Mesodermal cell (in vitro differentiated cells): ENCODE data around the gene SRA1.
"Not testable (repeated sequence)": the region's sequence is repeated elsewhere in the genome, so short reads cannot be mapped to it uniquely, and the experiment has no call there.

ENCODE experiments used
- H3K27ac ChIP-seq: 2 replicates; pipeline ENCODE4 v1.7.0; 2013; ENCODE audit warnings: mild to moderate bottlenecking, low read depth, low read length, moderate library complexity; ENCODE audit not compliant: severe bottlenecking
- H3K36me3 ChIP-seq: 2 replicates; pipeline ENCODE4 v1.7.1; 2013; ENCODE audit warnings: mild to moderate bottlenecking, low read length, moderate library complexity; ENCODE audit not compliant: control insufficient read depth, insufficient read depth
- H3K4me1 ChIP-seq: one replicate; pipeline ENCODE4 v1.7.1; 2013; ENCODE audit warnings: mild to moderate bottlenecking, low read length; ENCODE audit not compliant: insufficient read depth, control insufficient read depth, poor library complexity, severe bottlenecking
- H3K4me3 ChIP-seq: 2 replicates; pipeline ENCODE4 v1.7.0; 2013; ENCODE audit warnings: low read length, control low read depth, mild to moderate bottlenecking; ENCODE audit not compliant: insufficient read depth, poor library complexity, severe bottlenecking; ENCODE audit errors: extremely low read depth
- H3K9me3 ChIP-seq: 2 replicates; pipeline ENCODE4 v1.7.1; 2013; ENCODE audit warnings: mild to moderate bottlenecking, low read length, moderate library complexity; ENCODE audit not compliant: control insufficient read depth
- WGBS, 2 experiments: methylation state at CpG; one replicate each; pipeline ENCODE4 v1.1.5; 2013; ENCODE audit warnings: missing lambda C conversion rate in 2 of 2; ENCODE audit not compliant: insufficient coverage in 2 of 2; 5-methylcytosine and 5-hydroxymethylcytosine counted together

The SRA1 gene

DNA sequence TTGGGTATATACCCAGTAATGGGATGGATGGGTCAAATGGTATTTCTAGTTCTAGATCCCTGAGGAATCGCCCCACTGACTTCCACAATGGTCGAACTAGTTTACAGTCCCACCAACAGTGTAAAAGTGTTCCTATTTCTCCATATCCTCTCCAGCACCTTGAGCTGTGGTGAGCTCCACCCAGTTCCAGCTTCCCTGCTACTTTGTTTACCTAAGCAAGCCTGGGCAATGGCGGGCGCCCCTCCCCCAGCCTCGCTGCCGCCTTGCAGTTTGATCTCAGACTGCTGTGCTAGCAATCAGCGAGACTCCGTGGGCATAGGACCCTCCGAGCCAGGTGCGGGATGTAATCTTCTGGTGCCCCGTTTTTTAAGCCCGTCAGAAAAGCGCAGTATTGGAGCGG is 35.8 kb upstream of the SRA1 start:
- not testable (repeated sequence) for H3K36me3 ChIP-seq, H3K27ac ChIP-seq, H3K4me3 ChIP-seq, H3K9me3 ChIP-seq, H3K4me1 ChIP-seq
- WGBS, 2 experiments, result 93% methylated on average over 7 of the region's 14 CpGs; no CpG with 5 or more reads in 1 of the 2 experiments

DNA sequence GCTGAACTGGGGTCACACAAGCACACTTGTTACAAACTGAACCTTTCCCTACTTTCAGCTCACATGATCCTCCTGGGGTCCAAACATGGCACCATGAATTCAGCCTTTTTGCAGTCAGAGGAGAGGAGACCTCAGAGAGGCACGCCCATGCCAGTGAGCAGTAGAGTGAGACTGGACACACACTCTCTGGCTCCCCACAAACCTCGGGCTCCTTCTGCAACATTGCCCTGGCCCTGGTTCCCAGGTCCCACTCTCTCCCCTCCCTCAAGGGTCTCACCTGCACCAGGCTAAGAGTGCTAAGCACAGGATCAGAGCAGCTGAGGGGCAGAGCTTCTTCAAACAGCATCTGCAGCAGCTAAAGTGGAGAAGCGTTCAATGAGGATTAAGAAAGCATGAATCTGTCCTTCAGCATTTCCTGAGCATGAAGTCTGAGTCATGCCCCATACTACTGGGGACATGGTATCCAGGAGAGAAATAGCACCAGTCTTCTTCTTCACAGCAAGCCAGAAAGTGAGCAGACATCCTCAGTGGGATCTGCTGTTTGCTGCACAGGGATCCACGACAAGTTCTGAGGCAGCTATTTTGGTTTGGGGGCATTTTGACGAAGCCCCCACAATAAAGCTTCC is 34.6 kb upstream of the SRA1 start:
- no peaks in the 10 kb centered on the region for H3K9me3 ChIP-seq
- H3K4me3 ChIP-seq, result no peak overlapping the region
- H3K36me3 ChIP-seq, result no peaks in the 10 kb centered on the region
- WGBS, 2 experiments, result 77 to 92% methylated on average over 3 to 4 of the region's 5 CpGs
- H3K4me1 ChIP-seq, result peaks cover 10% of the 10 kb centered on the region
- H3K27ac ChIP-seq, result no peak overlapping the region

DNA sequence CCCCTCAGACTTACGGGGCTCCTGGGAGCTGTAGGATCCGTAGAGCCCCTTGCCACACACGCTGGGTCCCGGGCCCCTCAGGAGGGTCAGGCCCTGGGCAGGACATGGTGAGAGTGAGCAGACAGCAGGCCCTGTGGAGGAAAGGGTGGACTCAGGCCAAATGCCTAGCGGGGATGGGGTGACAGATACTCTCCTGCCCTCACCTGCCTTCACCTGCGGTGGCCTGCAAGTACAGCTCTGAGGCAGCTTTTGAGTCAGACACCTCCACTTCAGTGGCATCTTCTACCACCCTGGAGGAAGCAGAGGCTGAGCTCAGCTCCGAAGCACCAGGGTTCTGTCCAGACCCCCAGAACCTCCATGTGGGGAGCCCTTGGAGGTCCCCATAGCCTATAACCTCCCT is 33.6 kb upstream of the SRA1 start:
- WGBS, 2 experiments, result 89 to 91% methylated on average over 3 to 6 of the region's 7 CpGs
- Histone ChIP-seq H3K4me1 (peaks cover 10% of the 10 kb centered on the region), H3K9me3 (no peaks in the 10 kb centered on the region), H3K27ac (no peak overlapping the region), H3K4me3 (no peak overlapping the region), H3K36me3 (no peaks in the 10 kb centered on the region)

DNA sequence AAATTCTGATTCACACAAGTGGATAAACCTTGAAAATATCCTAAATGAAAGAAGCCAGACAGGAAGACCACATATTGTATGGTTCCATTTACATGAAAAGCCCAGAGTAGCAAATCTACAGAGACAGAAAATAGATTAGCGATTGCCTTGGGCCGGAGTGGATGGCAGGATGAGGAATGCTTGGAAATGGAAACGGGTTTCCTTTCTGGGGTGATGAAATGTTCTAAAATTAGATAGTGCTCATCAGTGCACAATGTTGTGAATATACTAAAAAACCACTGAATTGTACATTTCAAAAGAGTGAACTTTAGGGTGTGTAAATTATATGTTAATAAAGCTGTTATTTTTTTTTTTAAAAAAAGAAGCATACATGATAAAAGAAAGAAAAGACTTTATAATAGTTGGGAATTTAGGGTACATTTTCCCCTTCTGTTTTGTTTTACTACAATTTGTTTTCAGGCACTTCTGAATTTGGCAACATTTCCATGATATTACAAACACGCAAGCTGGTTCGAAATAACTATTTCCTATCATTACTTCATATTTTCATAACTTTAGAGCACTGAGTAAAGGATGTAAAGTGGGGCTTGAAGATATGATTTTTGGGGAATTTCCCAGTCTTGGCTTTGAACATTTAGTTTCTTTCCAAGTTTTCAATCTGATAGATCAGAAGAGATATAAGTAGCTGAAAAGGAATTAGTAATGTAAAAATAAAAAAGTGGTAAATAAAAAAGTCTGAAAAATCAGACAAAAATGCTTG is 31.2 kb upstream of the SRA1 start:
- Histone ChIP-seq H3K4me1 (peaks cover 10% of the 10 kb centered on the region), H3K36me3 (no peaks in the 10 kb centered on the region), H3K4me3 (no peak overlapping the region), H3K9me3 (no peaks in the 10 kb centered on the region), H3K27ac (no peak overlapping the region)
- 80 to 100% methylated on average over 1 to 2 of the region's 5 CpGs for WGBS, 2 experiments

DNA sequence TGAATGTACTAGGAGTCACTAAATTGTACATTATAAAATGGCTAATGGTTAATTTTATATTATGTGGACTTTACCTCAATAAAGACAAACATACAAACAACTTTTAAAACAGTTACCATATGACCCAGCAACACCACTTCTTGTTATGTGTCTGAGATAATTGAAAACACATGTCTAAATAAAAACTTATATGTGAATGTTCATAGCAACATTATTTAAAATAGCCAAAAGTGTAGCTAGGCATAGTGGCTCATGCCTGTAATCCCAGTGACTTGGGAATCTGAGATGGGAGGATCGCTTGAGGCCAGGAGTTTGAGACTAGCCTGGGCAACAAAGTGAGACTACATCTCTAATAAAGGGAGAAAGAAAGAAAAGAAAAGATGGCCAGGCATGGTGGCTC is 30.2 kb upstream of the SRA1 start:
- Histone ChIP-seq H3K4me1 (peaks cover 10% of the 10 kb centered on the region), H3K4me3 (no peak overlapping the region), H3K36me3 (no peaks in the 10 kb centered on the region), H3K27ac (no peak overlapping the region), H3K9me3 (peaks cover 3% of the 10 kb centered on the region)
- 82 to 100% methylated on average over 1 of the region's 1 CpG for WGBS, 2 experiments

DNA sequence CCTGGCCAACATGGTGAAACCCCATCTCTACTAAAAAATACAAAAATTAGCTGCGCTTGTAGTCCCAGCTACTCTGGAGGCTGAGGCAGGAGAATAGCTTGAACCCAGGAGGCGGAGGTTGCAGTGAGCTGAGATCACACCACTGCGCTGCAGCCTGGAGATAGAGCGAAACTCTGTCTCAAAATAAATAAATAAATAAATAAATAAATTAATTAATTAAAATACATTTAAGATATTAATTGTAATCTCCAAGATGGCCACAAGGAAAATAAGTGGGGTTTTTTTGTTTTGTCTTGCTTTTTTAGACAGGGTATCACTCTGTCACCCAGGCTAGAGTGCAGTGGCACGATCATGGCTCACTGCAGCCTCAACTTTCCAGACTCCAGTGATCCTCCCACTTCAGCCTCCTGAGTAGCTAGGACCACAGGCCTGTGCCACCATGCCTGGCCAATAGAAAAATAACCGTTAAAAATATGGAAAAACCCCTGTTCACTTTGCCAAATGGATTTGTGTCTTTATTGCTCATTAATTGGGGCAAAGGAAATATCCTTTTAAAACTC is 22.0 kb upstream of the SRA1 start:
- WGBS, 2 experiments, result 60 to 81% methylated on average over 1 to 4 of the region's 6 CpGs
- not testable (repeated sequence) for H3K36me3 ChIP-seq, H3K27ac ChIP-seq, H3K4me3 ChIP-seq, H3K9me3 ChIP-seq, H3K4me1 ChIP-seq

DNA sequence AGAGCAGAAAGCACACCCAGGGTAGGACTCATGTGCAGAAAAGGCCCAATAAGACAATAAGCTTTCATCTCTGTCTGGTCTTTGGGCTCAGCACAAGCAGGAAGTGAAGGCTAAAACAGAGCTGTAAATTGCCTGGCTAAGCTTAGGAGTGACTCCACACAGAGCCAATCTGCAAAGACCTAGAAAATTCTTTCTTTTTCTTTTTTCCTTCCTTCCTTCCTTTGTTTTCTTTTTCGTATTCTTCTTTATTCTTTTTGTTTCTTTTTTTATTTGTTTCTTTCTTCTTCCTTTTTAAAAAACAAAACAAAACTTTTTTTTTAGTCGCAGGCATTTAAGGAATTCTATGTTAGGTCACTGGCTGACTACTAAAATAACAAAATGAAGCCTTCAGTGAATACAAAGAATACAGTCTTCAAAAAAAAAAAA is 19.5 kb upstream of the SRA1 start:
- Histone ChIP-seq H3K9me3 (no peaks in the 10 kb centered on the region), H3K36me3 (no peaks in the 10 kb centered on the region), H3K4me3 (no peak overlapping the region), H3K4me1 (peaks cover 3% of the 10 kb centered on the region), H3K27ac (peak overlapping the region; percentile 83)
- no CpG with 5 or more reads among the region's 2 CpGs for WGBS, 2 experiments

DNA sequence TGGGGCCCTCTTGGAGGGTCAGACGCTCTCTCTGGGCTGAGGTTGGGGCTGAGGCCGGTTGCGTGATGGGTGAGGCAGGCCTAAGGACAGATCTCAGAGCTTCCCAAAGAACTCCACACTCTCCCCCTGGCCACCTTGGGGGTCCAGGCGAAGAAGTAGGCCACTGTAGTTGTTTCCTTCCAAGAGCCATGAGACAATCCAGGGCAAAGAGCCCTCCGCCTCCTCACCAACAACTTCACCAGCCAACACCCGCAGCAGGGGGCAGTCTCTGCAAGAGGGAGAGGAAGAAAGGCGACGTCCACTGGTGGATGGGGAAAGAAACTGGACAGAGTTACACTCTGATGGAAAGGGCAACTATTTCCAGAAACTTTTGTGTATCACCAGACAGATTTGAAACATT is 18.0 kb upstream of the SRA1 start:
- Histone ChIP-seq H3K4me1 (peaks cover 3% of the 10 kb centered on the region), H3K36me3 (no peaks in the 10 kb centered on the region), H3K9me3 (no peaks in the 10 kb centered on the region), H3K27ac (no peak overlapping the region), H3K4me3 (no peak overlapping the region)
- WGBS, 2 experiments, result 93 to 96% methylated on average over 3 to 4 of the region's 8 CpGs

DNA sequence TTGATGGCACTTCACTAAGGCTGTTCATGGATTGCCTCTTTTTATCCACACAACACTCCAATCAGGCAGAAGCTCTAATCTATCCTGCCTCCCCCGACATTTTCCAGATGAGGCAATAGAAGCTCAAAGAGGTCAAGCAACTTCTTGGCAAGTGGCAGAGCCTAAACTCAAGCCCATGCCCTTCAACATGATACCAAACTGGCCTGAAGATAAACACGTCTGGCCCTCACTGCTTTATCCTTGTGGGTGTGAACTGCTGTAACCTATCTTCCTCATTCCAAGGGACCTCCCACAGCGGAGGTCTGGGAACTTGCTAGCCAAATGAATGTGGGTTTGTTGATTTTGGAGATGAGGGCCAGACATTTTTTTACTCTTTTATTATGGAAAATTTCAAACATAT is 16.9 kb upstream of the SRA1 start:
- Histone ChIP-seq H3K27ac (no peak overlapping the region), H3K4me1 (peaks cover 3% of the 10 kb centered on the region), H3K4me3 (no peak overlapping the region), H3K9me3 (no peaks in the 10 kb centered on the region), H3K36me3 (no peaks in the 10 kb centered on the region)
- WGBS, 2 experiments, result 69 to 80% methylated on average over 1 to 2 of the region's 3 CpGs

DNA sequence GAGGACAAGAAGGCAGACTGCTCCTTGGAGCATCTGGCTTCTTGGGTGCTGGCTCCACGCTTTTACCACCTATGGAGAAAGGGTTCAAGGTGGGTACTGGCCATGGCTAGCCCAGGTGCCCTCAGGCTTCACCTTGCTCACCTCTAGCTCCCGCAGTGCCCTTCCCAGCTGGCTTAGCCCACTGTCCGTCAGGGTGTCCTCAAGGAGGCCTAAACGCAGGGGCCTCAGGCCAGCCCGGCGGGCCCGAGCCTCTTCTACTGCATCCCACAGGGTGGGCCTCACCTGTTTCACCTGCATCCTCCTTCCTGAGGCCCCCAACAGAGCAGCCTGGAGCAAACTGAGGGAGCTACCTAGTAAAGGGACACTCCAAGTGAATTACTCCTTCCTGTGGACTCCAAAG is 16.4 kb upstream of the SRA1 start:
- Histone ChIP-seq H3K36me3 (no peaks in the 10 kb centered on the region), H3K4me1 (peaks cover 3% of the 10 kb centered on the region), H3K4me3 (no peak overlapping the region), H3K9me3 (no peaks in the 10 kb centered on the region), H3K27ac (no peak overlapping the region)
- 93 to 98% methylated on average over 5 to 7 of the region's 7 CpGs for WGBS, 2 experiments

DNA sequence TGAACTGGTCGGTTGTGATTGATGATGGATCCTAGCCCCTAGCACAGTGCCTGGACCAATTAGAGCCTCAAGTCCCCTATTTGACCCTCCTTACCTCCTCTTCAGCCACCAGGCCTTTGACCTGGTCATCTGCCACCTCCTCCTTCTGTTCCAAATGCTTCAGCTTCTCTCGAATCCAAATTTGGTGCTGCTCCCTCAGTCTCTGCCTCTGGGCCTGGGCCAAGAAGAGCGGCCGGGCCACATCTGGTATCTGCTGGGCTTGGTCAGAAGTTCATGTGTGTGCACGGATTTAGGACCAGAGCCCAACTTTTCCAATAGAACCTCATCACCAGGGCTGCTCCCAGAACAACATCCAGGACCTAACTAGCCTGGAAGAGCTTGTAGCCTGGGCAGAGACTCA is 13.8 kb upstream of the SRA1 start:
- peaks cover 1% of the 10 kb centered on the region for H3K4me1 ChIP-seq
- WGBS, 2 experiments, result 85 to 96% methylated on average over 3 of the region's 5 CpGs
- H3K4me3 ChIP-seq, result no peak overlapping the region
- H3K36me3 ChIP-seq, result peaks cover 21% of the 10 kb centered on the region
- H3K27ac ChIP-seq, result no peak overlapping the region
- no peaks in the 10 kb centered on the region for H3K9me3 ChIP-seq
